Measurements from ENCODE around the gene COLQ.
"Not testable (repeated sequence)": the region's sequence is repeated elsewhere in the genome, so short reads cannot be mapped to it uniquely, and the experiment has no call there.

Gene COLQ

DNA sequence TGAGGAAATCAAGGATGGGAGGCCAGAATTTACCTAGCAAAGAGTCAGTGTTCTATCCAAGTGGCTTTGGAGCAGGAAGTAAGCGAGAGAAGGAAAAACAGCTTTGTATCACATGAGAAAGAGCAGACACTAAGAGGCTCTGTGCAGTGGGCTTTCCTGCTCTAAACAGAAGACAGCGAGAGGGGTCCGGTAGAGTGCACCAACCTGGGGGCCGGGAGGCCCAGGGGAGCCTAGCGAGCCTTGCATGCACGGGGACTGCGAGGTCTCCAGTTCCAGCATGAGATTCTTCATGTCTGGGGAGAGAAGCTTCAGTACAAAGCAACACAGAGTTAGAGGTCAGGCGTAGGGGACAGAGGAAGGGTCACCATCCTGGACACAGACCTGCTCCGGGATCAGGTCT lies 33.5 kb downstream of the COLQ start:
- DNase-seq (ENCODE audit: low read depth): no peak
- no peak overlapping the region for H3K4me3 ChIP-seq (ENCODE audit: control insufficient read depth, low read depth, low read length)
- TF ChIP-seq, protein P1, sequence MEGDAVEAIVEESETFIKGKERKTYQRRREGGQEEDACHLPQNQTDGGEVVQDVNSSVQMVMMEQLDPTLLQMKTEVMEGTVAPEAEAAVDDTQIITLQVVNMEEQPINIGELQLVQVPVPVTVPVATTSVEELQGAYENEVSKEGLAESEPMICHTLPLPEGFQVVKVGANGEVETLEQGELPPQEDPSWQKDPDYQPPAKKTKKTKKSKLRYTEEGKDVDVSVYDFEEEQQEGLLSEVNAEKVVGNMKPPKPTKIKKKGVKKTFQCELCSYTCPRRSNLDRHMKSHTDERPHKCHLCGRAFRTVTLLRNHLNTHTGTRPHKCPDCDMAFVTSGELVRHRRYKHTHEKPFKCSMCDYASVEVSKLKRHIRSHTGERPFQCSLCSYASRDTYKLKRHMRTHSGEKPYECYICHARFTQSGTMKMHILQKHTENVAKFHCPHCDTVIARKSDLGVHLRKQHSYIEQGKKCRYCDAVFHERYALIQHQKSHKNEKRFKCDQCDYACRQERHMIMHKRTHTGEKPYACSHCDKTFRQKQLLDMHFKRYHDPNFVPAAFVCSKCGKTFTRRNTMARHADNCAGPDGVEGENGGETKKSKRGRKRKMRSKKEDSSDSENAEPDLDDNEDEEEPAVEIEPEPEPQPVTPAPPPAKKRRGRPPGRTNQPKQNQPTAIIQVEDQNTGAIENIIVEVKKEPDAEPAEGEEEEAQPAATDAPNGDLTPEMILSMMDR (IDR thresholded peaks at IDR 0.05; ENCODE audit: control insufficient read depth, insufficient read depth, low read depth, low read length, missing control alignments): no peak

DNA sequence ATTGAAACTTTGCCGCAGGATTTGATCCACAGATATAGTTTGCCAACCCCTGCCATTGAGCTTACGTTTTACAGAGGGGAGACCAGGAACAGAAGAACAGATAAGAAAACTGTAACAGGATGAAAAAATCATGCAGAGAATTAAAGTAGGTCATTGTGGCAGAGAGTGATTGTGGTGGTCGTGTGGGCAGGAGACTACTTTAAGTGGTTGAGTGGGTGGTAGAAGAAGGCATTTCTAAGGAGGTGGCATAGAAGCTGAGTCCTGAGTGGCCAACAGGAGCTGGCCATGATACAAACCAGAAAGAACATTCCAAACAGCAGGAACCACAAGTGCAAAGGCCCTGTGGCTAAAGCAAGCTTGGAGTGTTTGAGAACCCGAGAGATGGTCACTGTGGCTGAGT lies 34.5 kb downstream of the COLQ start:
- TF ChIP-seq, protein P1 (IDR thresholded peaks at IDR 0.05; ENCODE audit: control insufficient read depth, insufficient read depth, low read depth, low read length, missing control alignments): no peak
- DNase-seq (ENCODE audit: low read depth): no peak
- H3K4me3 ChIP-seq (ENCODE audit: control insufficient read depth, low read depth, low read length): no peak overlapping the region

DNA sequence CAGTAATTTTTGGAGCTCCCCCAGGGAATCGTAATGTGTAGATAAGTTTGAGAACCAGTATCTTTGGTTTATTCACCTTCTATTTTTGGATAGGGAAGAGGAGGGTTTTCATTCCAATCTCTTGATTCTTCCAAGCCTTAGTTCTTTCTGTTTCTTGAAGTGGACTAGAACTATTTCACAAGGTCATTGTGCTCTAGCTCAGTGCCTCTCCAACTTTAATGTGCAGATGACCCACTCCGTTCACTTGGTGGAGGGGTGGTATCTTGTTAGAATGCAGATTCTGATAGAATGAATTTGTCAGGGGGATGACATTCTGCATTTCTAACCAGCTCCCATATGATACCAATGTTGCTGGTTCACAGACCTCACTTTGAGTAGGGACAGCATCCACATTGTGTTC lies 35.5 kb downstream of the COLQ start:
- no peak for DNase-seq (ENCODE audit: low read depth)
- TF ChIP-seq, protein P1 (IDR thresholded peaks at IDR 0.05; ENCODE audit: control insufficient read depth, insufficient read depth, low read depth, low read length, missing control alignments): no peak
- H3K4me3 ChIP-seq (ENCODE audit: control insufficient read depth, low read depth, low read length): no peak overlapping the region

DNA sequence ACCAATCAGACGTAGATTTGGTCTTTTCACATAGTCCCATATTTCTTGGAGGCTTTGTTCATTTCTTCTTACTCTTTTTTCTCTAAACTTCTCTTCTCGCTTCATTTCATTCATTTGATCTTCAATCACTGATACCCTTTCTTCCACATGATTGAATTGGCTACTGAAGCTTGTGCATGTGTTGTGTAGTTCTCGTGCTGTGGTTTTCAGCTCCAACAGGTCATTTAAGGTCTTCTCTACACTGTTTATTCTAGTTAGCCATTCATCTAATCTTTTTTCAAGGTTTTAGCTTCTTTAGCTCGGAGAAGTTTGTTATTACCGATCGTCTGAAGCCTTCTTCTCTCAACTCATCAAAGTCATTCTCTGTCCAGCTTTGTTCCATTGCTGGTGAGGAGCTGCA lies 37.0 kb downstream of the COLQ start:
- not testable (repeated sequence) for DNase-seq (ENCODE audit: low read depth); H3K4me3 ChIP-seq (ENCODE audit: control insufficient read depth, low read depth, low read length)

DNA sequence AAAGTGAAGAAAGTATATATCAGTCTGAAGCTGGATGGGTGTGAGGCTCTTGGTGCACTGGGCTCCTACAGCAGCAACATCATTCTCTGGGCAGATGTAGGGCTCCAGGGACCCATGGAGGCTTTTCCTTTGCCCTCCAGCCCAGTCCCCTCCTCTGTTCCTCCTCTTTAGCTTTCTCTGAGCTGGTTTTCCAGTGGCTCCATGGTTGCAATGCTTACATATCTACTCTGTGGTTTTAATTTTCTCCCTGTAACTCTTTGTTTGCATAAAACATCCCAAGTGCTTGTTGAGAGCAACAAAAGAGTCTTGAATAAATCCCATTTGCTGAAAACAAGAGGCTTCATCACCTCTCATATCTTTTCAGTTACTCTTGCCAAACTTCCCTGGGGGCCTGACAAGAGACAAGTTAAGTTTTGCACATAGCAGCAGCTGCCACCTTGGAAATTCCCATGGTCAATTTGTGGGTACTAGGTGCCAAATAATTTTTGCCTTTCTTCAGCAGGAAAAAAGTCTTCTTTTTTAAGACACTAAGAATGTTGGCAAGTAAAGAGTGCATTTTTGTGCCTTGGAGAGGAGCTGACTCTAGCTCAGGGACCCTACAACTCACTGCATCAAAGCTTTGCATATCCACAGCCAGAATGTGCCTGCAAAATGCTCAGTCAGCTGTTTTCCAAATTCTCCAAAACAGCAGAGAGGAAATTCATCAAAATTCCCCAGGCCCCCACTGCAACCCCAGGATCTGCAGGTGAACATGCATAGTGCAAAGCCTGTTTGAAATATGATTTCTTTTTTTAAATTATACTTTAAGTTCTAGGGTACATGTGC lies 41.9 kb downstream of the COLQ start:
- no peak for DNase-seq (ENCODE audit: low read depth)
- TF ChIP-seq, protein P1 (IDR thresholded peaks at IDR 0.05; ENCODE audit: control insufficient read depth, insufficient read depth, low read depth, low read length, missing control alignments): no peak
- H3K4me3 ChIP-seq (ENCODE audit: control insufficient read depth, low read depth, low read length): no peak overlapping the region

DNA sequence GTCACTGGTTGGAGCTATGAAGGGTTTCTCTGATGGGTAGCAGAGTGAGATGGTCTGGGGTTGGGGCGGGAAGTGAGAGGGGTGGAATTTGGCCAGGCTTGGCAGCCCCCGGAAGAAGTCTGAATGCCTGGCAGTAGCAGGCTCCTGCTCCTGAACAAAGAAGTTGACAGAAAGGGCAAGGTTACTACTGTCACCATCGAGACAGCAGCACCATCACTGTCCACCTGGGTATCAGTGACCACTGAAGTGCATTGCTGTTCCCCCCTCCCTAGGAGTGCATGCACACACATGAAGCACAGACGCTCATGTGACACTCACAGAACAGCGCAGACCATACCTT lies 42.9 kb downstream of the COLQ start:
- no peak for DNase-seq (ENCODE audit: low read depth)
- TF ChIP-seq, protein P1 (IDR thresholded peaks at IDR 0.05; ENCODE audit: control insufficient read depth, insufficient read depth, low read depth, low read length, missing control alignments): no peak
- no peak overlapping the region for H3K4me3 ChIP-seq (ENCODE audit: control insufficient read depth, low read depth, low read length)

DNA sequence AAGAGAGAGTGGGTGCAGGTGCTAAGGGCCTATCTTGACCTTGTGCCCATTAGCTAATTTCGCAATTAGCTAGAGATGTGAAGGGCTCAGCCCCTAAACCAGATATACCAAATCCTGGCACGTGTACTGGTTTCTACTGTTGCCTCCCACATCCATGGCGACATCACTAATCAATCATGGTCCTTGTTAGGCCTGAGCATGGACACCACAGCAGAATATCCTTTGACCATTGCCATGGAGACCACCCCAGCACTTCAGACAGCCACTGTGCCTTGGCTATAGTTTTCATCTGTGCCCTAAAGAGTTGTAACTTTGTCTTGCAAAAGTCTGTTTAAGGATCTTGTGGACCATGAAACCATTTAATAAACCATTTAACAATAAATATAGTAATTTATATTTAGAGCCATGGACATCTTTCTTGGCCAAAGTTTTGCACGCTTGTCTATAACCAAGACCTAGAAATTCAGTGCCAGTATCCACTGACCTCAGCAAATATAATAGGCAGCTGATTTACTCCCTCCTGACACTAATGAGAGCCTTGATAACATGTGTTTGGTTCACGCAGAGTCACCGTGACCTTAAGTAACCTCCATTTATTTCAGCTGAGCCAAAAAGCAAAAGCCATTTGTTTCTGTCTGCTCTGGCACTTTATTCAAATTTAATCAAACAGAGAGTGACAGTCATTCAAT lies 43.4 kb downstream of the COLQ start:
- no peak for DNase-seq (ENCODE audit: low read depth)
- TF ChIP-seq, protein P1 (IDR thresholded peaks at IDR 0.05; ENCODE audit: control insufficient read depth, insufficient read depth, low read depth, low read length, missing control alignments): no peak
- H3K4me3 ChIP-seq (ENCODE audit: control insufficient read depth, low read depth, low read length): no peak overlapping the region

All from AG09309 (cell line).